Inferior parietal cortex (tissue), 1 donor: ENCODE results near the gene ZBTB7B.
"Not testable (repeated sequence)": the region's sequence is repeated elsewhere in the genome, so short reads cannot be mapped to it uniquely, and the experiment has no call there.

Source experiments
- DNase-seq: peaks from one replicate; pipeline ENCODE4 v3.0.0-alpha.2; 2016; ENCODE audit errors: extremely low spot score

ZBTB7B gene

DNA sequence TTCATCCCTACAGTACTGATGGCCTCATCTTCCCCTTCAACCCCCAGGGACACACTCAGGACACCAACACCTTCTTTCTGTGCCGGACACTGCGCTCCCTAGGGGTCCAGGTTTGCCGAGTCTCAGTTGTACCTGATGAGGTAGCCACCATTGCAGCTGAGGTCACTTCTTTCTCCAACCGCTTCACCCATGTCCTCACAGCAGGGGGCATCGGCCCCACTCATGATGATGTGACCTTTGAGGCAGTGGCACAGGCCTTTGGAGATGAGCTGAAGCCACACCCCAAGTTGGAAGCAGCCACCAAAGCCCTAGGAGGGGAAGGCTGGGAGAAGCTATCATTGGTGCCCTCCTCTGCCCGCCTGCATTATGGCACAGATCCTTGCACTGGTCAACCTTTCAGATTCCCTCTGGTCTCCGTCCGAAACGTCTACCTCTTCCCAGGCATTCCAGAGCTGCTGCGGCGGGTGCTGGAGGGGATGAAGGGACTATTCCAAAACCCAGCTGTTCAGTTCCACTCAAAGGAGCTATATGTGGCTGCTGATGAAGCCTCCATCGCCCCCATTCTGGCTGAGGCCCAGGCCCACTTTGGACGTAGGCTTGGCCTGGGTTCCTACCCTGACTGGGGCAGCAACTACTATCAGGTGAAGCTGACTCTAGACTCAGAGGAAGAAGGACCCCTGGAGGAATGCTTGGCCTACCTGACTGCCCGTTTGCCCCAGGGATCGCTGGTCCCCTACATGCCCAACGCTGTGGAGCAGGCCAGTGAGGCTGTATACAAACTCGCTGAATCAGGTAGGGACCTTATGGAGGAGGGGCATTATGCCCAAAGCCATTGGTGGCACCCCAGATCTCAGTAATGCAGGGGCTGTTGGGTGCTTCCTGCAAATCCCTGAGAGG lies 14.3 kb upstream of the ZBTB7B start:
- no peak for DNase-seq

DNA sequence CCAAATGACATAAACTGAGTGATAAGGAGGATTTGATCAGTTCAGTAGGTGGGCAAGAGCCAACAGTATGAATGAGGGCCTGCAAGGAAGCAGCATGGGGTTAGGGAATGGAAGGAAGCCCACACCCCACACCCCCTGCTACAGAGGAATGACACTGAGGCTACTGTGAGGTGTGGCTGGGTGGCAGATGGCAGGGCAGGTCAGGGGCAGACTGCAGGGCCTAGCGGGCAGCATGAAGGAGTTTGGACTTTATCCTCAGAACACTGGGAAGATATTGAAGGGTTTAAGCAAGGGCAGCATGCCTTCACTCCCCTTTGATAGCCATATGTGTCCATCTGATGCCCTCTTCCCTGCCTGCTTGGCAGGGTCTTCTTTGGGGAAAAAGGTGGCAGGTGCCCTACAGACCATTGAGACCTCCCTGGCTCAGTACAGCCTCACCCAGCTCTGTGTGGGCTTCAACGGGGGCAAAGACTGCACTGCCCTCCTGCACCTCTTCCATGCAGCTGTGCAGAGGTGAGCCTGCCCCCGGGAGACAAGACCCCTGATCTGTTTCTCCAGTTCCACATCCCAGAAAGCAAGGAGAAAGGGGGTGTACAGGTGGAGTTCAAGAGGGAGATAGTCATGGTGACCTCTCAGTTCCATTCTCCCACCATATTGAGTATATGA lies 13.3 kb upstream of the ZBTB7B start:
- DNase-seq, result no peak

- no peak for DNase-seq
These were observed 12.3 kb upstream of the ZBTB7B start for GRCh38 chr1:154990276-154990675.

DNA sequence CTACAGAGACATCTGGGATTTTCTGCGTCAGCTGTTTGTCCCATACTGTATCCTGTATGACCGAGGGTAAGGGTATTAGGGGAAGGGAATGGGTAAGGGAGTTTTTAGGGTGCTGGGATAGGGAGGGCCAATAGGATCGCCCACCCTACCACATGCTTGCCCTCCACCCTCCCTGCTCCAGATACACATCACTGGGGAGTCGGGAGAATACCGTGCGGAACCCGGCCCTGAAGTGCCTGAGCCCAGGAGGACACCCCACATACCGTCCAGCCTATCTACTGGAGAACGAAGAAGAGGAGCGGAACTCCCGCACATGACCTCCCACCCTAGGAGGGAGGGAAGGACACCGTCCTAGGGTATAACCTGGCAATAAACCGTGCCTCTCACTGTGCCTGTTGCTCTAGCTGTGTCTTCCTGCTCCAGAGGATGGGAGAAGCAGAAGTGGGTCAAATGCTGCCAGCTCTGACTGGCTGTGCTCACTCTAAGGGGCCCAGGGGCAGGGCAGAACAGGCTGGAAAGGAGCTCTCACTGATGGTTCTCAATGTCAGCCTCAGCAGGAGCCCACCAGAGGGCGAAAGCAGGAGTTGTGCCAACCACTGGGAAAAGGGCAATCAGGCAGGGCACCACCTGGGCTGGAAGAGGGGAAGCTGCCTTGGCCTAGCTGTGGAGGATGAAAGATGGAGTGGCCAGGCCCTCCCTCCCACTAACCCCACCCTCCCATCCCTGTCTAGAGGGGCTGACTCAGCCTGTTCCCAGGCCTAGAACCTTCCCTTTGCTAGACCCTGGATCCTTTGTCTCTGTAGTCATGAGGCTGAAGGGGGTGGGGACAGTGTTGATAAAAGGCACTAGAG lies 9.7 kb upstream of the ZBTB7B start:
- DNase-seq, result no peak

- no peak for DNase-seq
These were observed 8.9 kb upstream of the ZBTB7B start, which contains the start of gene LENEP for GRCh38 chr1:154993572-154994268. Gene LENEP (plus strand): TSS chr1:154993586. CDS start chr1:154993608, 22 bp downstream.

DNA sequence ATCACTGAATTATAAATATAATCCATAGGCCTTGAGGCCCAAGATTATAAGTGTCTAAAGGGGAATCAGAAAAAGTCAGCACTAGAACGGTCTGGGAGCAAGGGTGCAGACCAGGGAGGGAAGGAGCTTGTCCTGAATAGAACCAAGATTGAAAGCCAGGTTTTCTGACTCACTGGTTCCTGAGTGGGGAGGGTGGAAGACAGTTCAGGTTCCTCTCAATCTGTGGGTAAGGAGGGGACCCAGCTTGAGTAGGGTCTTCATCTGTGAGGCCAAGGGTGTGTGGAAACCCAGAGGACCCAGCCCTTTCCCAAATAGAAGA lies 8.4 kb upstream of the ZBTB7B start:
- no peak for DNase-seq

DNA sequence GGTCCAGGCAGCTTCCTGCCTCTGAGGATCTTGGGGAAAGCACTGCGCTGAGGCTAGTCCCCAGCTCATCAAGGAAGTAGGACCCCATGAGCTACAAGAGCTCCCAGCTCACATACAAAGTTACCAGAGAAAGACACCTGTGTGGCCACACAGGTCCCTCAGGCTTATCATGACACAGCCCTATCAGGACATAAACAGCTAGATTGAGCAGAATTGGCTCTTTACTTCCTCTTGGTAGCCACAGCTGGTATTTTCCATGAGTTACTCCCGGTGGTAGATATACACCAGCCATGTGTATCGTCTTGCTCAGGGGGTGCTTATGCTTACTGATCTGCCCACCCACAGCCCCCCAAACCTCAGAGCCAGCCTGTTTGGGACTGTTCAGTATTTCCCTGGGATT lies 8.0 kb upstream of the ZBTB7B start:
- DNase-seq, result no peak

DNA sequence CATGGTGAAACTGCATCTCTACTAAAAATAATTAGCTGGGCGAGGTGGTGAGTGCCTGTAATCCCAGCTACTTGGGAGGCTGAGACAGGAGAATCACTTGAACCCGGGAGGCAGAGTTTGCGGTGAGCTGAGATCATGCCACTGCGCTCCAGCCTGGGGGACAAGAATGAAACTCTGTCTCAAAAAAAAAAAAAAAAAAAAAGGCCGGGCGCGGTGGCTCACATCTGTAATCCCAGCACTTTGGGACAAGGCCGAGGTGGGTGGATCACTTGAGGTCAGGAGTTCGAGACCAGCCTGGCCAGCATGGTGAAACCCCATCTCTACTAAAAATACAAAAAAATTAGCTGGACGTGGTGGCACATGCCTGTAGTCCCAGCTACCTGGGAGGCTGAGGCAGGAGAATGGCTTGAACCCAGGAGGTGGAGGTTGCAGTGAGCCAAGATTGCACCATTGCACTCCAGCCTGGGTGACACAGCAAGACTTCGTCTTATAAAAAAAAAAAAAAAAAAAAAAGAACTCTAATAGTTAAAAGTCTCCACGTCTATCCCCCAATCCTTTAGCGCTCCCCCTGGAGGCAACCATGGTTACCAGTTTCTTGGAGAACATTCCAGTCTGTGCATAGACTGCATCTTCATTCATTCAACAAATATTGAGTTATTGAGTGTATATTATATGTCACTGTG lies 7.2 kb upstream of the ZBTB7B start:
- DNase-seq, result not testable (repeated sequence)

DNA sequence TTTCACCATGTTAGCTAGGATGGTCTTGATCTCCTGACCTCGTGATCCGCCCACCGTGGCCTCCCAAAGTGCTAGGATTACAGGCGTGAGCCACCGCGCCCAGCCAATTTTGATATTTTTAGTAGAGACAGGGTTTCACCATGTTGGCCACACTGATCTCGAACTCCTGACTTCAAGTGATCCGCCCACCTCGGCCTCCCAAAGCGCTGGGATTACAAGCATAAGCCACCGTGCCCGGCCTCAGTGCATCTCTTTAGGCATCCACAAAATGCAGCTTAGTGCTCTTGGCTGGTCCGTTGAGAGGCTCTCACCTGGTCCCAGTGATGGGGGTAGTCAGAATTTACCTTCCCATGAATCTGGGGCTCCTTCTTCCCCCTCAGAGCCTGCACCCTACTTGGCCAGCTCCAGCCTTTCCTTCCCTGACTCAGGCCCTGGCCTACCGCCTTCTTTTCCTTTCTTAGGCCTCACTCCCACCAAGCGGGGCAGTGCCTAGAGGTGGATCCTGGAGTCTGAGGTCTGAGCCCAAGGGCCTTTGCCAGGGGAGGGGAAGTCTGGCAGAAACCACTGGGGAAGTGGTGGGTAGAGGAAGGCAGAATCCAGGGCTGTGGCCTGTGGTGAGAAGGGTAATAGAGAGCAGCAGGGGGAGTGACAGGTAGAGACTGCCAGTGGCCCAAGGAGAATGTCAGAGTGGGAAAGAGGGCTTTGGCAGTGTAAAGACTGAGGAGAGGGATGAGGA lies 5.5 kb upstream of the ZBTB7B start:
- no peak for DNase-seq

DNA sequence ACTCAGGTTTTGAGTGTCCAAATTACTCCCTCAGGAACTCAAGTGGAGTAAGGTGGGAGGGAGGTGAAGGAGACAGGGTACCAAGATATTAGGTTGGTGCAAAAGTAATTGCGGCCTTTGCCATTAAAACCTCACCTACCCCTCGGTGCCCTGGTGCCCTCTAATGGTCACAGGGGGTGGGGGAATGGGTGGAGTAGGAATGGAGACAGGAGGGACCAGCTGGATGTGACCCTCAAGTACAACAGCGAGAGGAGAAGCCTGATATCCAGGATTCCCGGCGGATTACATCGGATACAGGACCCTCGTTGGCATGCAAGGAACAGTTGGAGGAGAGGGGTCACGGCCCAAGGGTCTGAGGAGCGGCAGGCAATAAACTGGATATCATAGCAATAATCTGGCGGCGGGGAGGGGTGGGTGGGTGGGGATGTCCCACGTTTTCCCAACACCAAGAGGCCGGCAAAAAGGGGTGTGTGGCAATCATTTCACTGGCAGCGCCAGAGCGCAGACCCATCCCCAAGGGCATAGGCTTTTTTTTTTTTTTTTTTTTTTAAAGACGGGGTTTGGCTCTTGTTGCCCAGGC lies 4.3 kb upstream of the ZBTB7B start:
- no peak for DNase-seq

GRCh38 chr1:154998818-154999570 lies 3.6 kb upstream of the ZBTB7B start:
- no peak for DNase-seq

- DNase-seq, result no peak
These were observed 2.8 kb upstream of the ZBTB7B start for GRCh38 chr1:154999571-155000410.

GRCh38 chr1:155000411-155000725 lies 2.2 kb upstream of the ZBTB7B start:
- no peak for DNase-seq

- DNase-seq, result peak; percentile 85
These were observed 1.7 kb upstream of the ZBTB7B start for GRCh38 chr1:155000726-155001424.

- no peak for DNase-seq
These were observed 1.3 kb upstream of the ZBTB7B start for GRCh38 chr1:155001425-155001674.

DNA sequence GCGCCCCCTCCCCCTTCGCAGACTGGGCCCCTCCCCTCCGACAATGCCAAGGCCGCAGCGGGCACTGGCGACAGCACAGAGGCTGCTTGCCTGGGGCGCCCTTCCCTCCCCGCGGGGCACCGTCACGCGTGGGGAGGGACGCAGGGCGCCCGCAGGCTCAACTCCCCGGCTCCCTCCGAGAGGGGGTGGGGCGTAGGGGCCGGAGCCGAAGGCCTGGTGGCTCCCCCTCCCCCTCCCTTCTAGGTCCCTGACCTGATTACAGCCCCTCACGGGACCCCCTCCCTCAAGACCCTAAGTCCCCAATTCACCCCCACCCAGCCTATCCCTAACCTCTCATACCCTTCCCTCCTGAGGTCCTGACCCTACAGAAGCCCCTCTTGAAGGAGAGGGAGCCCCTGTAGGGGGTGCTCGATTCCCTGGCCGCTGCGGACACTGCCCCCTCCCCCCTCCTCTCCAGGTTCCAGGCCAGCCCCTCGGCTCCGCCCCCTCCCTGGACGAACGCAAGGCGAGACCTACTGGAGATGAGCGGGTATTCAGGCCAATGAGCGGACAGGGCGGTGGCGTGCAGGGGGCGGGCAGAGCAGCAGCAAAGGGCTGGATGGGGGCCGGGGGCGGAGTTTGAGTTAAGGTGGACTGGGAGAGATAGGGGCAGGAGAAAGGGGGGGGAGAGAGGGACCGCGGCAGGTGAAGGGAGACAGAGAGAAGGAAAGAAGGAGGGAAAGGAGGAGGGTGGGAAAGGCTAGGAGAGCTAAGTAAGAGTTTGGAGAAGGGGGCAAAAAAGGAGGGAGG lies 733 bp upstream of the ZBTB7B start:
- peak; percentile 92 for DNase-seq

DNA sequence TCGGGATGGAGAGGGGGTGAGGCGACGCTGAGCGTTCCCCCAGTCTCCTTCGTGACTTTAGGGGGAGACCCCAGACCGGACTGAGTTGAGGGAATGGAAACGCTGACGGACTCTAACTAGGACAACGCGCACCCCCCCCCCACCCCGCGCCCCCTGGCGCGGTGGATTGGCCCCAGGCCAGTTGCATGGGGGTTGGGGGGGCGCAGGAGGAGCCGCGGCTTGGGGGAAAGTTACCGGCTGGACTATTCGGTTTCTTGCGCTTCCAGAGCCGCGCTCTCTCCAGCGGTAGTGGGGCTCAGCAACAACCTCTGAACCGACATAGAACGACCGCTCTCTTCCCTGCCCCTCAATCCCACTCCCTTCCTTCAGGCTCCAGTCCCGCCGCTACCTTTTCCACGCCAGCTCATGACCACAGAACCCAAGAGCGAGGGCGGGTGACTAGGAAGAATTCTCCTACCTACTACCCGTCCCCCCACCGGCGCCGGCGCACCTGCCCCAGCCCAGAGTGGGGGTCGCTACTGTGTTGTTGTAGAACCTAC lies 694 bp downstream of the ZBTB7B start:
- no peak for DNase-seq
